Aorta (tissue), 5 donors: ENCODE measurements around the gene HSPA1B. TPM values are rescaled to one million over a fixed set of nuclear protein-coding genes. Genes with fewer than 3 reads are reported as not detected.
"Not testable (repeated sequence)": the region's sequence is repeated elsewhere in the genome, so short reads cannot be mapped to it uniquely, and the experiment has no call there.

ENCODE experiments used
- ATAC-seq: fragments of 200-7000 bp; cut with Tn5 transposase; one replicate; pipeline ENCODE4 v1.9.1; 2022; ENCODE audit warnings: moderate library complexity; ENCODE audit not compliant: low FRiP score
- DNase-seq, 2 donors: peaks; one replicate each; pipeline ENCODE4 v3.0.0-alpha.2; 2020
- H3K27ac ChIP-seq, 2 donors: one replicate each; pipeline ENCODE4 v1.5.1; 2013; ENCODE audit warnings: low read length in 2 of 2, mild to moderate bottlenecking in 2 of 2, moderate library complexity in 2 of 2, control low read depth in 1 of 2, inconsistent platforms in 1 of 2, low read depth in 1 of 2
- H3K27me3 ChIP-seq, 2 donors: one replicate each; pipeline ENCODE4 v1.6.1; 2013; ENCODE audit warnings: control low read depth in 1 of 2, low read length in 1 of 2, mild to moderate bottlenecking in 1 of 2, moderate library complexity in 1 of 2; ENCODE audit not compliant: insufficient read depth in 2 of 2, control insufficient read depth in 1 of 2
- H3K36me3 ChIP-seq, 2 donors: one replicate each; pipeline ENCODE4 v1.6.1; 2013; ENCODE audit warnings: control low read depth in 1 of 2, low read length in 1 of 2, mild to moderate bottlenecking in 1 of 2; ENCODE audit not compliant: insufficient read depth in 2 of 2, control insufficient read depth in 1 of 2
- H3K4me1 ChIP-seq, 2 donors: one replicate each; pipeline ENCODE4 v1.6.1; 2013; ENCODE audit warnings: low read length in 2 of 2, control low read depth in 1 of 2, mild to moderate bottlenecking in 1 of 2, moderate library complexity in 1 of 2; ENCODE audit not compliant: insufficient read depth in 2 of 2, control insufficient read depth in 1 of 2
- H3K4me3 ChIP-seq, 2 donors: one replicate each; pipeline ENCODE4 v1.5.1; 2013; ENCODE audit warnings: low read length in 2 of 2, control low read depth in 1 of 2, mild to moderate bottlenecking in 1 of 2
- H3K9me3 ChIP-seq: one replicate; pipeline ENCODE4 v1.6.1; 2013; ENCODE audit warnings: mild to moderate bottlenecking, low read length; ENCODE audit not compliant: control insufficient read depth
- WGBS, 2 donors: extraction: QIAGEN DNeasy Blood & Tissue Kit; methylation state at CpG; one replicate each; pipeline ENCODE4 v1.1.7; 2013; 5-methylcytosine and 5-hydroxymethylcytosine counted together
- intact Hi-C, 2 donors: fragments of 100-400 bp; cut with DNase I; formaldehyde crosslinking; loops; one replicate each; pipeline versions ENCODE4 v1.14.2 to v1.15.0; 2022
- polyA plus RNA-seq, 2 donors: library from polyadenylated mRNA; stranded (reverse); fragments of 200-250 nt; gene quantifications; one replicate each; pipeline ENCODE4 v1.2.3, GENCODE V29; 2013
- total RNA-seq, 2 donors: library from RNA; stranded (reverse); fragmentation: NEBNext Ultra II Directional; extraction: Animal tissue kit (Norgen Biotek cat#: 25700); gene quantifications; one replicate each; pipeline ENCODE4 v1.2.1, GENCODE V29; 2021
- donor health status: healthy with polysubstance abuse.
- donor health status: Bipolar disorder and iron deficiency.
- donor health status: DM: no; HTN: no; CAD: no.
- donor health status: DM: no; HTN: no; CAD: no.
- donor health status: DM: yes; HTN: yes; CAD: no.

Gene HSPA1B
- total and polyA plus RNA-seq, 4 donors: 23.2 to 332 (median 108) TPM

- WGBS, 2 donors: 0% methylated on average over 45 to 75 of the region's 75 CpGs
- no peaks in the 10 kb centered on the region for H3K36me3 ChIP-seq
These were observed 31.8 kb upstream of the HSPA1B start, which contains the start of gene VARS1 for GRCh38 chr6:31795616-31796298. Gene VARS1, minus strand, starts transcription at chr6:31795752. Its CDS starts 535 bp downstream, at chr6:31795217.

GRCh38 chr6:31796993-31797385, 30.5 kb upstream of the HSPA1B start:
- intact Hi-C loops: loop anchor here (5.0 kb wide), 2 partner anchors 35 to 60 kb away; partner anchors contain the start of gene CLIC1 (in 1 of the 2)
- no peaks in the 10 kb centered on the region for H3K4me1 ChIP-seq
- H3K27ac ChIP-seq: no peak overlapping the region
- no peak for DNase-seq
- no peaks in the 10 kb centered on the region for H3K9me3 ChIP-seq
- H3K27me3 ChIP-seq: no peaks in the 10 kb centered on the region
- H3K36me3 ChIP-seq: no peaks in the 10 kb centered on the region
- 78 to 84% methylated on average over 2 of the region's 2 CpGs for WGBS, 2 donors
- ATAC-seq: no peak
- no peak overlapping the region for H3K4me3 ChIP-seq

More at GRCh38 chr6:31795616-31796298, 31.8 kb upstream of the HSPA1B start, which contains the start of gene VARS1:
- intact Hi-C loops: loop anchor here (5.0 kb wide), 2 partner anchors 37 to 58 kb away; partner anchors contain the start of gene CLIC1 (in 1 of the 2)
- Histone ChIP-seq H3K4me3 (peak within 1 kb of the TSS; percentile 43 to 78), H3K4me1 (no peaks in the 10 kb centered on the region), H3K27ac (peak within 1 kb of the TSS; percentile 33 to 62), H3K9me3 (no peaks in the 10 kb centered on the region), H3K27me3 (no peaks in the 10 kb centered on the region)
- ATAC-seq: peak; percentile 94
- peak; percentile 96 to 97 for DNase-seq

- Histone ChIP-seq H3K27me3 (no peaks in the 10 kb centered on the region), H3K36me3 (no peaks in the 10 kb centered on the region), H3K9me3 (no peaks in the 10 kb centered on the region), H3K4me3 (no peak overlapping the region), H3K4me1 (no peaks in the 10 kb centered on the region), H3K27ac (peak overlapping the region in 1 of 2 donors; percentile 21)
- 63% methylated on average over 5 of the region's 5 CpGs for WGBS, 2 donors
- intact Hi-C loops: loop anchor here (5.0 kb wide), 2 partner anchors 35 to 60 kb away; partner anchors contain the start of gene CLIC1 (in 1 of the 2)
- DNase-seq (peak in 1 of 2 donors; percentile 52), ATAC-seq (no peak)
These were observed 29.9 kb upstream of the HSPA1B start for GRCh38 chr6:31797588-31797987.

GRCh38 chr6:31799781-31800180, 27.8 kb upstream of the HSPA1B start:
- intact Hi-C loops: loop anchor here (5.0 kb wide), 2 partner anchors 33 to 62 kb away; partner anchors contain the start of gene CLIC1 (in 1 of the 2)
- DNase-seq (peak; percentile 77 to 89), ATAC-seq (peak; percentile 22)
- 12 to 19% methylated on average over 12 of the region's 12 CpGs for WGBS, 2 donors
- H3K9me3 ChIP-seq: no peaks in the 10 kb centered on the region
- no peak overlapping the region for H3K4me3 ChIP-seq
- no peaks in the 10 kb centered on the region for H3K36me3 ChIP-seq
- H3K27ac ChIP-seq: peak overlapping the region in 1 of 2 donors; percentile 48
- no peaks in the 10 kb centered on the region for H3K4me1 ChIP-seq
- no peaks in the 10 kb centered on the region for H3K27me3 ChIP-seq

GRCh38 chr6:31801031-31801927, 26.3 kb upstream of the HSPA1B start:
- DNase-seq, H3K27me3 ChIP-seq, intact Hi-C loops, H3K36me3 ChIP-seq, H3K27ac ChIP-seq, ATAC-seq, H3K4me1 ChIP-seq, H3K9me3 ChIP-seq, H3K4me3 ChIP-seq: not testable (repeated sequence)
- WGBS, 2 donors: 90 to 92% methylated on average over 8 of the region's 8 CpGs

- no peak for DNase-seq
- H3K9me3 ChIP-seq: no peaks in the 10 kb centered on the region
- H3K27me3 ChIP-seq: no peaks in the 10 kb centered on the region
- no peaks in the 10 kb centered on the region for H3K4me1 ChIP-seq
- H3K4me3 ChIP-seq: peak overlapping the region; percentile 55 to 56
- 14% methylated on average over 7 of the region's 7 CpGs for WGBS, 2 donors
- no peaks in the 10 kb centered on the region for H3K36me3 ChIP-seq
- no peak for ATAC-seq
- intact Hi-C loops: no loop called here
- peak overlapping the region; percentile 69 to 76 for H3K27ac ChIP-seq
These were observed 21.5 kb upstream of the HSPA1B start for GRCh38 chr6:31805939-31806469.

- DNase-seq: peak; percentile 99
- H3K9me3 ChIP-seq: no peaks in the 10 kb centered on the region
- no peaks in the 10 kb centered on the region for H3K4me1 ChIP-seq
- intact Hi-C loops: no loop called here
- no peaks in the 10 kb centered on the region for H3K27me3 ChIP-seq
- WGBS, 2 donors: 0% methylated on average over 50 to 51 of the region's 51 CpGs
- H3K4me3 ChIP-seq: peak within 1 kb of the TSS; percentile 55 to 56
- peak; percentile 99 for ATAC-seq
- no peaks in the 10 kb centered on the region for H3K36me3 ChIP-seq
- peak within 1 kb of the TSS; percentile 69 to 76 for H3K27ac ChIP-seq
These were observed 20.9 kb upstream of the HSPA1B start, which contains the start of gene LSM2 for GRCh38 chr6:31806470-31807272. Gene LSM2, minus strand, starts transcription at chr6:31806966. Its CDS starts 209 bp downstream, at chr6:31806757.

- ATAC-seq, intact Hi-C loops, DNase-seq, H3K27ac ChIP-seq, H3K36me3 ChIP-seq, H3K4me1 ChIP-seq, H3K9me3 ChIP-seq, H3K4me3 ChIP-seq, H3K27me3 ChIP-seq: not testable (repeated sequence)
- 87 to 88% methylated on average over 10 of the region's 10 CpGs for WGBS, 2 donors
These were observed 18.9 kb upstream of the HSPA1B start for GRCh38 chr6:31808599-31808998.
